Mammary microvascular endothelial cell (primary cell): ENCODE measurements around the gene TESK1. TPM values are rescaled to one million over a fixed set of nuclear protein-coding genes. Genes with fewer than 3 reads are reported as not detected.

ENCODE experiments used
- total RNA-seq: library from RNA; depleted of rRNA; stranded (reverse); fragments of >200 nt; gene quantifications from 2 replicates; pipeline ENCODE4 v1.2.3, GENCODE V29; 2015

TESK1 gene, protein sequence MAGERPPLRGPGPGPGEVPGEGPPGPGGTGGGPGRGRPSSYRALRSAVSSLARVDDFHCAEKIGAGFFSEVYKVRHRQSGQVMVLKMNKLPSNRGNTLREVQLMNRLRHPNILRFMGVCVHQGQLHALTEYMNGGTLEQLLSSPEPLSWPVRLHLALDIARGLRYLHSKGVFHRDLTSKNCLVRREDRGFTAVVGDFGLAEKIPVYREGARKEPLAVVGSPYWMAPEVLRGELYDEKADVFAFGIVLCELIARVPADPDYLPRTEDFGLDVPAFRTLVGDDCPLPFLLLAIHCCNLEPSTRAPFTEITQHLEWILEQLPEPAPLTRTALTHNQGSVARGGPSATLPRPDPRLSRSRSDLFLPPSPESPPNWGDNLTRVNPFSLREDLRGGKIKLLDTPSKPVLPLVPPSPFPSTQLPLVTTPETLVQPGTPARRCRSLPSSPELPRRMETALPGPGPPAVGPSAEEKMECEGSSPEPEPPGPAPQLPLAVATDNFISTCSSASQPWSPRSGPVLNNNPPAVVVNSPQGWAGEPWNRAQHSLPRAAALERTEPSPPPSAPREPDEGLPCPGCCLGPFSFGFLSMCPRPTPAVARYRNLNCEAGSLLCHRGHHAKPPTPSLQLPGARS
- total RNA-seq, result 9.2 and 10.3 TPM in 2 replicates

GRCh38 chr9:35604578-35605350 is at the start of gene TESK1:
TSS of gene TESK1 (plus strand) at chr9:35605262. CDS start at chr9:35605620, 358 bp downstream.

DNA sequence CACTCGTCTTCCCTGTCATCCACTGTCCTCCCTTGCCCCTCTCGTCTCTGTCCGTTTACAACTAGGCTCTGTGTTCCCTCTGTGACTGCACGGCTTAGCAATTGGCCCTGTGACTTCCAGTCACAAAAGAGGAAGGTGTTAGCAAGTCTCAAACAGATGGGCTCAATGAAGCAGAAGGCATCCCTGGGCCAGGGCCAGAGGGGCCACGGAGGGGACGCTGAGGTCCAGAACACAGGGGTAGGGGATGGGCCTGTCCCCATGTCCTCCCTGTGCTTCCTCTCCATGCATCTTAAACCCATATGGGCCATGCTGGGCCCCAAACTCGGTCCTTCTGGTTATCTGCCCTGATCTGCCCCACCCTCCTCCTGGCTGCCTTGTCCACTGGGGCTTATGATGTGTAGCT is 13.3 kb downstream of the TESK1 start, which contains the start of gene CD72:
CD72 (minus strand) TSS at position 89 of the 403 bp plus-strand sequence. CDS start 110 bp downstream, outside the sequence.

GRCh38 chr9:35650341-35651158 is 45.5 kb downstream of the TESK1 start, which contains the start of gene SIT1:
TSS of gene SIT1 (minus strand) at chr9:35650931. CDS start at chr9:35650853, 78 bp downstream.

GRCh38 chr9:35657546-35658136 is 52.6 kb downstream of the TESK1 start, which contains the start of gene RMRP:
TSS of gene RMRP (minus strand) at chr9:35658019.

DNA sequence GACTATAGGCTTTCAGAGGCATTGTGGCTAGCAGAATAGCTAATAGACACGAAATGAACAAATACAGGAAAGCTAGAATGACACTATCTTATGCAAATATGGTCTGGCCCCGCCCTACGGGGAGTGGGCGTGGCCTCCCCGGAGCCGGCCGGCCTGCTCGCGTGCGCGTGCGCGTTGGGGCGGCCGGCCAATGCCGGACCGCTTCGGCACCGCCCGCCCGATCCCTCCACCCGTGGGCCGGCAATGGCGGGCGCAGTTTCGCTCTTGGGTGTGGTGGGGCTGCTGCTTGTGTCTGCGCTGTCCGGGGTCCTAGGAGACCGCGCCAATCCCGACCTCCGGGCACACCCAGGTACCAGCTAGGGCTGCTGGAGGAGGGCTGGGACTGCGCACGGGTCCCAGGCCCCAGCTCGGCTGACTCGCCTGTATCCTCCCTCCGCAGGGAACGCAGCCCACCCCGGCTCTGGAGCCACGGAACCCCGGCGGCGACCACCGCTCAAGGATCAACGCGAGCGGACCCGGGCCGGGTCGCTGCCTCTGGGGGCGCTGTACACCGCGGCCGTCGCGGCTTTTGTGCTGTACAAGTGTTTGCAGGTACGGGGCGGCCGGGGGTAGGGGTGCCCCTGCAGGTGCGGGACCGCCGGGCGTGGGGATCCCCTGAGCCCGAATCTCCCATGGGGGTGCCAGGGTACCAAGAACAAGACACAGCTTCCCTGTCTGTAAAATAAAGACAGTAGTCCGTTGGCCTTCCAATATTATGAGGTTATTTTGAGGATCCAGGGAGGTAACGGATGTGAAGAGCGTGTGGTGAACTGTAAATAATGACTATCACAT is 53.3 kb downstream of the TESK1 start, which contains the start of gene CCDC107:
CCDC107 (plus strand) TSS at position 156 of the 831 bp plus-strand sequence; CDS start at position 244, 88 bp downstream.

Other genes starting within 250 kb of the TESK1 start
- gene RUSC2, start 115.2 kb upstream of the TESK1 start, total RNA-seq, result 44.2 and 47.0 TPM in 2 replicates
- gene CD72, start 13.2 kb downstream of the TESK1 start, total RNA-seq, result not detected in 2 replicates
- not detected in 2 replicates for gene SIT1, start 45.7 kb downstream of the TESK1 start, total RNA-seq
- gene RMRP, start 52.8 kb downstream of the TESK1 start, total RNA-seq, result 1,920 and 1,967 TPM in 2 replicates
- gene CCDC107, start 53.0 kb downstream of the TESK1 start, total RNA-seq, result 13.1 and 25.2 TPM in 2 replicates
- 3.1 and 3.5 TPM in 2 replicates for gene ARHGEF39, start 59.9 kb downstream of the TESK1 start, total RNA-seq
- gene CA9, start 68.7 kb downstream of the TESK1 start, total RNA-seq, result not detected in 2 replicates
- gene TPM2, start 84.7 kb downstream of the TESK1 start, total RNA-seq, result 6.3 and 13.4 TPM in 2 replicates
- 266 and 304 TPM in 2 replicates for gene TLN1, start 126.9 kb downstream of the TESK1 start, total RNA-seq
- 74.7 and 85.8 TPM in 2 replicates for gene CREB3, start 127.4 kb downstream of the TESK1 start, total RNA-seq
- gene GBA2, start 144.0 kb downstream of the TESK1 start, total RNA-seq, result 26.6 and 29.1 TPM in 2 replicates
- 11.1 and 12.1 TPM in 2 replicates for gene RGP1, start 144.0 kb downstream of the TESK1 start, total RNA-seq
- gene MSMP, start 149.0 kb downstream of the TESK1 start, total RNA-seq, result 1.0 and 3.6 TPM in 2 replicates
- gene NPR2, start 186.3 kb downstream of the TESK1 start, total RNA-seq, result 5.1 and 7.9 TPM in 2 replicates
- 0.20 TPM in 1 of 2 replicates, not detected in the other for gene SPAG8, start 207.0 kb downstream of the TESK1 start, total RNA-seq
- gene HINT2, start 209.8 kb downstream of the TESK1 start, total RNA-seq, result 17.2 and 20.4 TPM in 2 replicates
- not detected in 2 replicates for gene FAM221B, start 223.5 kb downstream of the TESK1 start, total RNA-seq
- 0.27 and 0.79 TPM in 2 replicates for gene TMEM8B, start 224.0 kb downstream of the TESK1 start, total RNA-seq